ENCODE results near the gene NALCN. TPM values are rescaled to one million over a fixed set of nuclear protein-coding genes. Genes with fewer than 3 reads are reported as not detected.

Gene NALCN
- total RNA-seq, 4 donors from 2014 or later: under 0.01 to 13.2 (median 1.4) TPM

DNA sequence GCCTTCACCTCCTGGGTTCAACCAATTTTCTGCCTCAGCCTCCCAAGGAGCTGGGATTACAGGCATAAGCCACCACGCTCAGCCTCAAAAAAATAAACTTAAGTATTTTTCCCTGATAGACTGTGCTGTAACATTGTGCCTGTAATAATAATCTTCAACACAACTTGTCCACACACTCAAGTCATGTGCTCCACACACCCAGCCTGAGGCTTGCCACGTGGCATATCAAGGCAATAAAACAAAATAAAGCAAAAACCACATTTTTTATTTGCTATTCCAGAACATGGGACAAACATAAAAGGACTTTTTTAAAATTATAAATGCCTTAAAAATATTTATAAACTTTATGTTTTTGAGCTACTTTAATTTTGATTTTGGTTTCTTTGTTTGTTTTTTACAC lies 115.8 kb downstream of the NALCN start:
- no peak overlapping the region for H3K4me3 ChIP-seq
- intact Hi-C loops (cut with DNase I; ENCODE audit: low total_unique reads): no loop called here
- no peak overlapping the region for H3K27ac ChIP-seq
- no peaks in the 10 kb centered on the region for H3K36me3 ChIP-seq
- H3K9me3 ChIP-seq: no peaks in the 10 kb centered on the region
- no peak for DNase-seq
- no peaks in the 10 kb centered on the region for H3K4me1 ChIP-seq
- no peaks in the 10 kb centered on the region for H3K27me3 ChIP-seq
- TF ChIP-seq, protein P1, sequence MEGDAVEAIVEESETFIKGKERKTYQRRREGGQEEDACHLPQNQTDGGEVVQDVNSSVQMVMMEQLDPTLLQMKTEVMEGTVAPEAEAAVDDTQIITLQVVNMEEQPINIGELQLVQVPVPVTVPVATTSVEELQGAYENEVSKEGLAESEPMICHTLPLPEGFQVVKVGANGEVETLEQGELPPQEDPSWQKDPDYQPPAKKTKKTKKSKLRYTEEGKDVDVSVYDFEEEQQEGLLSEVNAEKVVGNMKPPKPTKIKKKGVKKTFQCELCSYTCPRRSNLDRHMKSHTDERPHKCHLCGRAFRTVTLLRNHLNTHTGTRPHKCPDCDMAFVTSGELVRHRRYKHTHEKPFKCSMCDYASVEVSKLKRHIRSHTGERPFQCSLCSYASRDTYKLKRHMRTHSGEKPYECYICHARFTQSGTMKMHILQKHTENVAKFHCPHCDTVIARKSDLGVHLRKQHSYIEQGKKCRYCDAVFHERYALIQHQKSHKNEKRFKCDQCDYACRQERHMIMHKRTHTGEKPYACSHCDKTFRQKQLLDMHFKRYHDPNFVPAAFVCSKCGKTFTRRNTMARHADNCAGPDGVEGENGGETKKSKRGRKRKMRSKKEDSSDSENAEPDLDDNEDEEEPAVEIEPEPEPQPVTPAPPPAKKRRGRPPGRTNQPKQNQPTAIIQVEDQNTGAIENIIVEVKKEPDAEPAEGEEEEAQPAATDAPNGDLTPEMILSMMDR (IDR thresholded peaks at IDR 0.05): no peak
- TF ChIP-seq POLR2A (IDR thresholded peaks at IDR 0.05): no peak

DNA sequence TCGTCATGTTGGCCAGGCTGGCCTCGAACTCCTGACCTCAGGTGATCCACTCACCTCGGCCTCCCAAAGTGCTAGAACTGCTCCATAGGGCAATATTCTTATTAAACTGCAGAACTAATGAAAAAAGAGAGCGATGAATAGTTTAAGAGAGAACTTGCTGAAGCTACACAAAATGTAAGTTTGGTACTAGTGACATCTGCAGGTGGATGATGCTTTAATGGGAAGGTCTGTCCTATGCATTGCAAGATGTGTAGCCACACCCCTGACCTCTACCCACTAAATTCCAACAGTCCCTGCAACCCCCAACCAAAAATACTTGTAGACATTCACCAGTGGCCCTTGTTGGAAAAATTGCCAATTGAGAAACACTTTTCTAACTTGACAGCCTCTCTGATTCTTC lies 117.8 kb downstream of the NALCN start:
- Histone ChIP-seq H3K27ac (no peak overlapping the region), H3K36me3 (no peaks in the 10 kb centered on the region), H3K9me3 (no peaks in the 10 kb centered on the region), H3K27me3 (no peaks in the 10 kb centered on the region), H3K4me3 (no peak overlapping the region), H3K4me1 (no peaks in the 10 kb centered on the region)
- intact Hi-C loops (cut with DNase I; ENCODE audit: low total_unique reads): no loop called here
- TF ChIP-seq POLR2A (IDR thresholded peaks at IDR 0.05): no peak
- no peak for DNase-seq

DNA sequence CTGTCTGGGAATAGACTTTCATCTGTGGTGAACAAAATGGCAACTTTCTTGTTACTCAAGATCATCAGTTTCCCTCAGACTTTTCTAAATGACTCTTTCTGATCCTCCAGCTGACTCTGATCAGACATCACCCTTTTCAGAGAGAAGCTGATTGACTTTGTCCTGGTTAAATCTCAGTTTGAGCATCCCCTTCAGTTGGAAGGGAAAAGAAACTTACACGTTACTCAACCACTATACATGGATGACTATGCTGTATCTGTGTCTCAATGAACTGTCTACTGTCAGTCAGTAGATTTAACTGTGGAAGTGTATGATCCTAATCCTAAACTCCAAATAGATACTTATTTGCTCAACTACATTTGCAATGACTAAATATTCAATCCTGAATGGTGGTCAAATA lies 118.5 kb downstream of the NALCN start:
- no peaks in the 10 kb centered on the region for H3K9me3 ChIP-seq
- no peak for TF ChIP-seq POLR2A (IDR thresholded peaks at IDR 0.05)
- TF ChIP-seq, protein P1 (IDR thresholded peaks at IDR 0.05): no peak
- no peak for DNase-seq
- intact Hi-C loops (cut with DNase I; ENCODE audit: low total_unique reads): no loop called here
- H3K4me1 ChIP-seq: no peaks in the 10 kb centered on the region
- no peaks in the 10 kb centered on the region for H3K36me3 ChIP-seq
- no peaks in the 10 kb centered on the region for H3K27me3 ChIP-seq
- H3K27ac ChIP-seq: no peak overlapping the region
- H3K4me3 ChIP-seq: no peak overlapping the region

DNA sequence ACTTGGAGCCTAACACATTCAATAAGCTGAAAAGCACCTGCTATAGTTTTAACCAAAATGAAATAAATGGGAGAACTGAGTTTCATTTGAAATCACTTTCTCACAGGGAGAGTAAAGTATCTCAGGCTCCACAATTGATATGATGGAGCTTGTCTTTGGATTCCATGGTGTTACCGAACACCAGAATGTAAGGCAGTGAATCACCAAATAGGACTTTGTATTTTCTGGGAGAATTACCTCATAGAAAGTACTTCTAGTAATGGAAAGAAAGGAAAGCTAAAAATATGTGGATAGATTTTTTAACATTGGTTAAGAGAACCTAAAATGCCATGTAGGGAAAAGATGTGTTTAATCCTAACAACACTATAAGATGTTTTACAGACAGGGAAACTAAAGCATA lies 123.6 kb downstream of the NALCN start:
- no peak for DNase-seq
- intact Hi-C loops (cut with DNase I; ENCODE audit: low total_unique reads): no loop called here
- Histone ChIP-seq H3K36me3 (no peaks in the 10 kb centered on the region), H3K27ac (no peak overlapping the region), H3K4me1 (no peaks in the 10 kb centered on the region), H3K27me3 (no peaks in the 10 kb centered on the region), H3K9me3 (no peaks in the 10 kb centered on the region), H3K4me3 (no peak overlapping the region)
- TF ChIP-seq, protein P1 (IDR thresholded peaks at IDR 0.05): no peak
- TF ChIP-seq POLR2A (IDR thresholded peaks at IDR 0.05): no peak

DNA sequence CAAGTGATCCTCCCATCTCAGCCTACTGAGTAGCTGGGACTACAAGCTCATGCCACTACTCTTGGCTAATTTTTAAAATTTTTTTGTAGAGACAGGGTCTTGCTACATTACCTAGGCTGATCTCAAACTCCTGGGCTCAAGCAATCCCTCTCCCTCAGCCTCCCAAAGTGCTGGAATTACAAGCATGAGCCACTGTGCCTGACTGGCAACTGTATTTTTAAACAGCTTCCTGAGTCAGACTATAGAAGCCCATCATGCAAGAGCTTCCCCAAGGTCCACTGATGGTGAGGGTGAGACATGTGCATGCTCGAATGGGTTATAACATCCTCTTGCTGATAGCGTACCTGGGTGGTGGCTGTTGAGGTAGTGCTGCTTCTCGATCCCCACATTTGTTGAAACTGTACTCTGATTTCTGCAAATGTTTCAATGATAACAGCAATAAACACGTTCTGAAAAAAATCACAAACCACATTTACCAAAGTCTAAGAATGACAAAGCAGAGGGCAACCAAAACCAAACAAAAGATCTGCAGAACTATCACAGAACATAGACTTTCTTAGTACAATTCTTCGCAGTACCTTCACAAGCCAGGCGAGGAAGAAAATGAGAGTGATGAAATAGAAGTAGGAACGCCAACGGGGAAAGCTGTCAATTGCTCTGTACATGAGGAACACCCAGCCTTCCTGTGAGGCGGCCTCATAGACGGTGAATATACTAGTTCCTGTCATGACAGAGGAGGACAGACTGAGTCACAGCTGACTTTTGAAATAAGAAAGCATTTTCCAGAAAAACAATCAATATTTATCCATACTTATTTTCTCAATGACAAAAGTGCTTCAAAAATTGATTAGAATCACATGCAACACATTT lies 124.4 kb downstream of the NALCN start:
- Histone ChIP-seq H3K9me3 (no peaks in the 10 kb centered on the region), H3K36me3 (no peaks in the 10 kb centered on the region), H3K27me3 (no peaks in the 10 kb centered on the region), H3K4me1 (no peaks in the 10 kb centered on the region), H3K4me3 (no peak overlapping the region), H3K27ac (no peak overlapping the region)
- TF ChIP-seq POLR2A (IDR thresholded peaks at IDR 0.05): no peak
- TF ChIP-seq, protein P1 (IDR thresholded peaks at IDR 0.05): no peak
- intact Hi-C loops (cut with DNase I; ENCODE audit: low total_unique reads): no loop called here
- no peak for DNase-seq

All from uterus (tissue), 4 donors.